ENCODE measurements around the gene IGBP1.

GRCh38 chrX:70183091-70183490 lies 49.8 kb downstream of the IGBP1 start:
- TF ChIP-seq ZFP3 (CRISPR knock-in tag; IDR thresholded peaks at IDR 0.05) (no peak), PATZ1 (CRISPR knock-in tag; IDR thresholded peaks at IDR 0.05; ENCODE audit: borderline replicate concordance) (no peak), ESRRG (CRISPR knock-in tag; IDR thresholded peaks at IDR 0.05) (no peak), OSR1 (CRISPR knock-in tag; IDR thresholded peaks at IDR 0.05) (no peak), ZC3H10 (CRISPR knock-in tag; IDR thresholded peaks at IDR 0.05) (no peak), ARNTL (CRISPR knock-in tag; IDR thresholded peaks at IDR 0.05; ENCODE audit: borderline replicate concordance, low read depth) (no peak), TSHZ2 (CRISPR knock-in tag; IDR thresholded peaks at IDR 0.05) (no peak), ZFP30 (CRISPR knock-in tag; IDR thresholded peaks at IDR 0.05) (no peak), CSDC2 (CRISPR knock-in tag; IDR thresholded peaks at IDR 0.05) (no peak), BACH2 (CRISPR knock-in tag; IDR thresholded peaks at IDR 0.05; ENCODE audit: borderline replicate concordance) (no peak)
- TF ChIP-seq, protein P1, sequence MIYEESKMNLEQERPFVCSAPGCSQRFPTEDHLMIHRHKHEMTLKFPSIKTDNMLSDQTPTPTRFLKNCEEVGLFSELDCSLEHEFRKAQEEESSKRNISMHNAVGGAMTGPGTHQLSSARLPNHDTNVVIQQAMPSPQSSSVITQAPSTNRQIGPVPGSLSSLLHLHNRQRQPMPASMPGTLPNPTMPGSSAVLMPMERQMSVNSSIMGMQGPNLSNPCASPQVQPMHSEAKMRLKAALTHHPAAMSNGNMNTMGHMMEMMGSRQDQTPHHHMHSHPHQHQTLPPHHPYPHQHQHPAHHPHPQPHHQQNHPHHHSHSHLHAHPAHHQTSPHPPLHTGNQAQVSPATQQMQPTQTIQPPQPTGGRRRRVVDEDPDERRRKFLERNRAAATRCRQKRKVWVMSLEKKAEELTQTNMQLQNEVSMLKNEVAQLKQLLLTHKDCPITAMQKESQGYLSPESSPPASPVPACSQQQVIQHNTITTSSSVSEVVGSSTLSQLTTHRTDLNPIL (CRISPR knock-in tag; IDR thresholded peaks at IDR 0.05; ENCODE audit: low read depth): no peak

All from SK-N-SH treated with all-trans-retinoic acid at 6 μM for 48 hours (cell line).